ENCODE results near the gene LRRC3B.

LRRC3B gene

GRCh38 chr3:26652164-26652563 is 29.6 kb downstream of the LRRC3B start:
- TF ChIP-seq, protein P1, sequence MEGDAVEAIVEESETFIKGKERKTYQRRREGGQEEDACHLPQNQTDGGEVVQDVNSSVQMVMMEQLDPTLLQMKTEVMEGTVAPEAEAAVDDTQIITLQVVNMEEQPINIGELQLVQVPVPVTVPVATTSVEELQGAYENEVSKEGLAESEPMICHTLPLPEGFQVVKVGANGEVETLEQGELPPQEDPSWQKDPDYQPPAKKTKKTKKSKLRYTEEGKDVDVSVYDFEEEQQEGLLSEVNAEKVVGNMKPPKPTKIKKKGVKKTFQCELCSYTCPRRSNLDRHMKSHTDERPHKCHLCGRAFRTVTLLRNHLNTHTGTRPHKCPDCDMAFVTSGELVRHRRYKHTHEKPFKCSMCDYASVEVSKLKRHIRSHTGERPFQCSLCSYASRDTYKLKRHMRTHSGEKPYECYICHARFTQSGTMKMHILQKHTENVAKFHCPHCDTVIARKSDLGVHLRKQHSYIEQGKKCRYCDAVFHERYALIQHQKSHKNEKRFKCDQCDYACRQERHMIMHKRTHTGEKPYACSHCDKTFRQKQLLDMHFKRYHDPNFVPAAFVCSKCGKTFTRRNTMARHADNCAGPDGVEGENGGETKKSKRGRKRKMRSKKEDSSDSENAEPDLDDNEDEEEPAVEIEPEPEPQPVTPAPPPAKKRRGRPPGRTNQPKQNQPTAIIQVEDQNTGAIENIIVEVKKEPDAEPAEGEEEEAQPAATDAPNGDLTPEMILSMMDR (IDR thresholded peaks at IDR 0.05; ENCODE audit: insufficient read depth, low read length, poor library complexity, severe bottlenecking): no peak
- Histone ChIP-seq H3K27me3 (replicated peaks; ENCODE audit: control insufficient read depth, insufficient read depth, low read length) (no peaks in the 10 kb centered on the region), H3K36me3 (ENCODE audit: control insufficient read depth, insufficient read depth, low read length) (no peaks in the 10 kb centered on the region), H3K4me3 (replicated peaks; ENCODE audit: low read depth, low read length) (no peak overlapping the region)
- no peak for DNase-seq (ENCODE audit: extremely low read depth, insufficient read length)

DNA sequence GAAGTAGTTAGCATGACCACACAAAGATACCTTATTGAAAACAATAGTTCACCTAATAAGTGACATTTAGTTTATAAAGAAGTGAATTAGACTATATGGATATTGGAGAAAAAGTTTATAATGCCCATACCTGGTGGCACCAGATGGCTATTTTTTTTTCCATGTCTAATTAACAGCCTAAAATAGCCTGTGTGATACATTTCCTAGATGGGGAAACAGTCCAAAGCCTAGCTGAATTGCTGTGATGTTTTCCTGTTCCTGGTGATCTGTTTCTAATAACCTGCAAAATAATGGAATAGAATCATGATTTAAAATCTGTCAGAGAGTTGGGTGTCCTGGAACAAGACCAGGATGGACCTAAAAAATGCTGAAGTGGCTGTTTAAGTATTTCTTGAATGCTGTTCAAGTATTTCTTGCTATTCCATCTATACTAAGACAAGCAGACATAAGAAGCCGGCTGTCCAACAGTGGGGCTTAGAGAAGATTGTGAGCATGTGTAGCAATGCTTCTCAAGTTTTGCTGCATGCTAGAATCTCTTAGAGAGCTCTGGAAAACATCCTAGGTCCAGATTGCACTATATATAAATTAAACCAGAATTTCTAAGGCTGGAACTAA is 31.3 kb downstream of the LRRC3B start:
- no peaks in the 10 kb centered on the region for H3K36me3 ChIP-seq (ENCODE audit: control insufficient read depth, insufficient read depth, low read length)
- DNase-seq (ENCODE audit: extremely low read depth, insufficient read length): no peak
- H3K27me3 ChIP-seq (replicated peaks; ENCODE audit: control insufficient read depth, insufficient read depth, low read length): no peaks in the 10 kb centered on the region
- H3K4me3 ChIP-seq (replicated peaks; ENCODE audit: low read depth, low read length): no peak overlapping the region
- TF ChIP-seq, protein P1 (IDR thresholded peaks at IDR 0.05; ENCODE audit: insufficient read depth, low read length, poor library complexity, severe bottlenecking): no peak

GRCh38 chr3:26655231-26655630 is 32.7 kb downstream of the LRRC3B start:
- TF ChIP-seq, protein P1 (IDR thresholded peaks at IDR 0.05; ENCODE audit: insufficient read depth, low read length, poor library complexity, severe bottlenecking): no peak
- no peak overlapping the region for H3K4me3 ChIP-seq (replicated peaks; ENCODE audit: low read depth, low read length)

GRCh38 chr3:26657348-26657976 is 34.9 kb downstream of the LRRC3B start:
- Histone ChIP-seq H3K36me3 (ENCODE audit: control insufficient read depth, insufficient read depth, low read length) (no peaks in the 10 kb centered on the region), H3K27me3 (replicated peaks; ENCODE audit: control insufficient read depth, insufficient read depth, low read length) (no peaks in the 10 kb centered on the region), H3K4me3 (replicated peaks; ENCODE audit: low read depth, low read length) (no peak overlapping the region)
- no peak for DNase-seq (ENCODE audit: extremely low read depth, insufficient read length)
- TF ChIP-seq, protein P1 (IDR thresholded peaks at IDR 0.05; ENCODE audit: insufficient read depth, low read length, poor library complexity, severe bottlenecking): no peak

More at GRCh38 chr3:26655231-26655630, 32.7 kb downstream of the LRRC3B start:
- Histone ChIP-seq H3K36me3 (ENCODE audit: control insufficient read depth, insufficient read depth, low read length) (no peaks in the 10 kb centered on the region), H3K27me3 (replicated peaks; ENCODE audit: control insufficient read depth, insufficient read depth, low read length) (no peaks in the 10 kb centered on the region)
- no peak for DNase-seq (ENCODE audit: extremely low read depth, insufficient read length)

DNA sequence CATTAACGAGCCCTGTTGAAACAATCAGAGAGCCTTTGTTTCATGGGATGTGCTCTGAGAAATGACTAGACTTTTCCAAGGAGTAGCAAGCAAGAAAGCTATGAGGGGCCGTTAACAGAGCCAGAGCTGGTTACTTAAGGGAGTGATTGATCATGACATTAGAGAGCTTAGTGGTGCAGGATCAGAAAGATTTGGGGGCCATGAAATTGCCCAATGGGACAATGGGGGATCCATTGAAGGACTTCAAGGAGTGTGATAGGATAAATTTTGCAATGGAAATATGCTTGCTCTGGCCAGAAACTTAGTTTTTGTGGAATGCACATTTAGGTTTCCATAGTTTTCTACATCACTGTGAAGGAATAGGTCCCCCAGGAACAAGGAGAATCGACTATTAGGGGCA is 45.6 kb downstream of the LRRC3B start:
- no peak for DNase-seq (ENCODE audit: extremely low read depth, insufficient read length)

More for the DNA sequence above, 45.6 kb downstream of the LRRC3B start:
- Histone ChIP-seq H3K4me3 (replicated peaks; ENCODE audit: low read depth, low read length) (no peak overlapping the region), H3K36me3 (ENCODE audit: control insufficient read depth, insufficient read depth, low read length) (no peaks in the 10 kb centered on the region), H3K27me3 (replicated peaks; ENCODE audit: control insufficient read depth, insufficient read depth, low read length) (no peaks in the 10 kb centered on the region)
- TF ChIP-seq, protein P1 (IDR thresholded peaks at IDR 0.05; ENCODE audit: insufficient read depth, low read length, poor library complexity, severe bottlenecking): no peak
